H9 (cell line): ENCODE data around the gene ERAL1. TPM values are rescaled to one million over a fixed set of nuclear protein-coding genes. Genes with fewer than 3 reads are reported as not detected.

ENCODE experiments used
- DNase-seq: peaks from one replicate; pipeline ENCODE4 v3.0.0-alpha.2; 2017
- H2AFZ ChIP-seq: one replicate; pipeline ENCODE4 v1.6.1; 2013; ENCODE audit warnings: mild to moderate bottlenecking, low read length, control low read depth, moderate library complexity
- H2AK5ac ChIP-seq: 2 replicates; pipeline ENCODE4 v1.6.1; 2013; ENCODE audit warnings: low read length, control low read depth, mixed read lengths; ENCODE audit not compliant: insufficient read length
- H2BK120ac ChIP-seq: one replicate; pipeline ENCODE4 v1.6.1; 2013; ENCODE audit warnings: low read depth, mild to moderate bottlenecking, low read length, control low read depth, inconsistent platforms; ENCODE audit not compliant: poor library complexity, severe bottlenecking
- H2BK12ac ChIP-seq: 2 replicates; pipeline ENCODE4 v1.6.1; 2013; ENCODE audit warnings: low read length, control low read depth, mixed read lengths, low read depth; ENCODE audit not compliant: insufficient read length
- H2BK15ac ChIP-seq: 2 replicates; pipeline ENCODE4 v1.6.1; 2013; ENCODE audit warnings: low read depth, low read length, control low read depth
- H2BK20ac ChIP-seq: one replicate; pipeline ENCODE4 v1.6.1; 2013; ENCODE audit warnings: low read depth, mild to moderate bottlenecking, low read length, control low read depth, inconsistent platforms; ENCODE audit not compliant: poor library complexity, severe bottlenecking
- H2BK5ac ChIP-seq: 2 replicates; pipeline ENCODE4 v1.6.1; 2013; ENCODE audit warnings: low read length, control low read depth, mixed read lengths; ENCODE audit not compliant: insufficient read length
- H3K14ac ChIP-seq: 2 replicates; pipeline ENCODE4 v1.6.1; 2013; ENCODE audit warnings: low read length, control low read depth; ENCODE audit not compliant: insufficient read depth
- H3K18ac ChIP-seq: 2 replicates; pipeline ENCODE4 v1.6.1; 2013; ENCODE audit warnings: low read depth, mild to moderate bottlenecking, mixed read lengths, low read length, control low read depth; ENCODE audit not compliant: insufficient read length
- H3K23ac ChIP-seq: 2 replicates; pipeline ENCODE4 v1.6.1; 2013; ENCODE audit warnings: low read length, control low read depth, mixed read lengths, low read depth; ENCODE audit not compliant: insufficient read length
- H3K23me2 ChIP-seq: 2 replicates; pipeline ENCODE4 v1.6.1; 2013; ENCODE audit warnings: low read depth, mild to moderate bottlenecking, mixed read lengths, low read length, control low read depth; ENCODE audit not compliant: insufficient read length, poor library complexity, severe bottlenecking
- H3K27ac ChIP-seq: 2 replicates; pipeline ENCODE4 v1.5.1; 2013; ENCODE audit warnings: low read length, control low read depth, mixed read lengths, low read depth; ENCODE audit not compliant: insufficient read length
- H3K27me3 ChIP-seq: 2 replicates; pipeline ENCODE4 v1.6.1; 2013; ENCODE audit warnings: low read length, control low read depth, inconsistent platforms; ENCODE audit not compliant: insufficient read depth
- H3K4ac ChIP-seq: 2 replicates; pipeline ENCODE4 v1.6.1; 2013; ENCODE audit warnings: low read depth, mild to moderate bottlenecking, control low read depth, inconsistent platforms, low read length, moderate library complexity
- H3K4me1 ChIP-seq: 2 replicates; pipeline ENCODE4 v1.6.1; 2013; ENCODE audit warnings: low read length, control low read depth, inconsistent platforms; ENCODE audit not compliant: insufficient read depth
- H3K4me2 ChIP-seq: 2 replicates; pipeline ENCODE4 v1.6.1; 2013; ENCODE audit warnings: low read length, control low read depth, mixed read lengths; ENCODE audit not compliant: insufficient read length, insufficient read depth
- H3K56ac ChIP-seq: 2 replicates; pipeline ENCODE4 v1.6.1; 2013; ENCODE audit warnings: low read depth, mild to moderate bottlenecking, mixed read lengths, low read length, control low read depth; ENCODE audit not compliant: insufficient read length
- H3K79me1 ChIP-seq: 2 replicates; pipeline ENCODE4 v1.6.1; 2013; ENCODE audit warnings: low read depth, mild to moderate bottlenecking, moderate library complexity, low read length, control low read depth, inconsistent platforms; ENCODE audit not compliant: insufficient read depth, poor library complexity, severe bottlenecking
- H3K79me2 ChIP-seq: 2 replicates; pipeline ENCODE4 v1.6.1; 2013; ENCODE audit warnings: low read length, control low read depth, inconsistent platforms; ENCODE audit not compliant: insufficient read depth
- H3K9ac ChIP-seq: 2 replicates; pipeline ENCODE4 v1.6.1; 2013; ENCODE audit warnings: low read length, control low read depth, mixed read lengths; ENCODE audit not compliant: insufficient read length; ENCODE audit errors: extremely low read depth
- H3K9me3 ChIP-seq: one replicate; pipeline ENCODE4 v1.6.1; 2013; ENCODE audit warnings: low read depth, low read length, inconsistent platforms; ENCODE audit not compliant: control insufficient read depth
- H3T11ph ChIP-seq: one replicate; pipeline ENCODE4 v1.6.1; 2013; ENCODE audit warnings: mild to moderate bottlenecking, low read length, control low read depth, inconsistent platforms
- H4K20me1 ChIP-seq: one replicate; pipeline ENCODE4 v1.6.1; 2013; ENCODE audit not compliant: control insufficient read depth, insufficient read length, insufficient read depth
- H4K5ac ChIP-seq: 2 replicates; pipeline ENCODE4 v1.6.1; 2013; ENCODE audit warnings: low read depth, mild to moderate bottlenecking, mixed read lengths, low read length, control low read depth; ENCODE audit not compliant: insufficient read length
- H4K8ac ChIP-seq: replicated peaks from 2 replicates; pipeline ENCODE4 v1.6.1; 2013; ENCODE audit warnings: low read length, control low read depth, mixed read lengths, low read depth; ENCODE audit not compliant: insufficient read length
- H4K91ac ChIP-seq: 2 replicates; pipeline ENCODE4 v1.6.1; 2013; ENCODE audit warnings: low read depth, mild to moderate bottlenecking, moderate library complexity, mixed read lengths, low read length, control low read depth; ENCODE audit not compliant: insufficient read length
- H3K27ac Mint-ChIP-seq, 3 experiments: 2 replicates in 2 of 3; 3 replicates in 1 of 3; pipeline ENCODE4 v1.8.0; 2020 to 2021; ENCODE audit warnings: mixed read lengths in 3 of 3, mild to moderate bottlenecking in 1 of 3, moderate library complexity in 1 of 3
- H3K27me3 Mint-ChIP-seq: 2 replicates; pipeline ENCODE4 v1.8.0; 2021; ENCODE audit warnings: low read depth, mild to moderate bottlenecking, moderate library complexity, mixed read lengths
- H3K36me3 Mint-ChIP-seq, 3 experiments: 2 replicates in 2 of 3; 3 replicates in 1 of 3; pipeline ENCODE4 v1.8.0; 2020 to 2021; ENCODE audit warnings: low read depth in 3 of 3, mixed read lengths in 3 of 3; ENCODE audit not compliant: insufficient read depth in 1 of 3
- H3K4me1 Mint-ChIP-seq, 2 experiments: 2 replicates each; pipeline ENCODE4 v1.8.0; 2020; ENCODE audit warnings: mixed read lengths in 2 of 2
- H3K4me3 Mint-ChIP-seq, 2 experiments: 2 replicates in 1 of 2; 3 replicates in 1 of 2; pipeline ENCODE4 v1.8.0; 2020 to 2021; ENCODE audit warnings: mild to moderate bottlenecking in 2 of 2, mixed read lengths in 2 of 2, moderate library complexity in 1 of 2
- H3K9me3 Mint-ChIP-seq, 2 experiments: 2 replicates in 1 of 2; 3 replicates in 1 of 2; pipeline ENCODE4 v1.8.0; 2020; ENCODE audit warnings: mild to moderate bottlenecking in 2 of 2, mixed read lengths in 2 of 2, moderate library complexity in 1 of 2
- CTCF ChIP-seq: fragments of 200-600 bp; sonication (generic); conservative IDR thresholded peaks from 3 replicates; pipeline ENCODE4 v1.8.0; 2021; ENCODE audit warnings: antibody characterized with exemption, mild to moderate bottlenecking
- WGBS: extraction: QIAGEN DNeasy Blood & Tissue Kit; methylation state at CpG from one replicate; pipeline ENCODE4 v1.1.7; 2013; ENCODE audit warnings: missing lambda C conversion rate, low lambda C conversion rate, mixed read lengths; ENCODE audit not compliant: insufficient read length; ENCODE audit errors: extremely low coverage; 5-methylcytosine and 5-hydroxymethylcytosine counted together
- total RNA-seq: library from RNA; stranded (reverse); gene quantifications from 2 replicates; pipeline ENCODE4 v1.2.1, GENCODE V29; 2021

ERAL1 gene
- total RNA-seq, 1 experiment from 2014 or later, result 67.8 TPM

GRCh38 chr17:28901866-28902818, 47.3 kb downstream of the ERAL1 start:
- Histone ChIP-seq H3K23ac (no peak overlapping the region), H3K4me2 (peak overlapping the region; percentile 50), H4K5ac (no peak overlapping the region), H3K9me3 (no peaks in the 10 kb centered on the region), H2BK5ac (no peak overlapping the region), H3K79me1 (no peaks in the 10 kb centered on the region), H3K4ac (no peak overlapping the region), H3K14ac (peak overlapping the region; percentile 77; the same call in 1 of the 2 replicates), H3K79me2 (no peaks in the 10 kb centered on the region), H3K27ac (no peak overlapping the region), H3T11ph (no peak overlapping the region), H2AFZ (no peak overlapping the region), H3K4me1 (no peaks in the 10 kb centered on the region), H3K9ac (peak overlapping the region; percentile 42), H2BK20ac (no peak overlapping the region), H4K8ac (no peak overlapping the region), H3K56ac (no peak overlapping the region), H3K23me2 (no peaks in the 10 kb centered on the region), H4K91ac (no peak overlapping the region), H4K20me1 (no peaks in the 10 kb centered on the region), H2BK15ac (no peak overlapping the region), H2BK12ac (no peak overlapping the region), H2AK5ac (no peak overlapping the region), H2BK120ac (no peak overlapping the region), H3K18ac (peak overlapping the region; percentile 44), H3K27me3 (no peaks in the 10 kb centered on the region)
- H3K36me3 Mint-ChIP-seq, result peaks cover 25 to 46% (median 29%) of the 10 kb centered on the region in 3 experiments
- no CpG with 5 or more reads among the region's 62 CpGs for WGBS
- H3K27me3 Mint-ChIP-seq, result peaks cover 3% of the 10 kb centered on the region
- peak overlapping the region in 1 of 3 experiments; percentile 1; a peak in 3 of 7 replicates for H3K27ac Mint-ChIP-seq
- H3K9me3 Mint-ChIP-seq, result peaks cover 0 to 3% of the 10 kb centered on the region in 2 experiments; a peak in 2 of 5 replicates
- TF ChIP-seq CTCF, result no peak
- H3K4me3 Mint-ChIP-seq, result peak overlapping the region; percentile 76 to 86
- no peak for DNase-seq
- peaks cover 24 to 35% of the 10 kb centered on the region in 2 experiments for H3K4me1 Mint-ChIP-seq
